Gastroesophageal sphincter (tissue), 3 donors: ENCODE data around the gene EXOC4.

Experiments
- CTCF ChIP-seq, 4 experiments: fragments of 200-600 bp in 2 of 4; fragments of 450-650 bp in 2 of 4; sonication (generic) in 1 of 4; IDR thresholded peaks; one replicate each; pipeline ENCODE4 v1.5.1; 2017 to 2019; ENCODE audit warnings: antibody characterized with exemption in 4 of 4, mild to moderate bottlenecking in 2 of 4, moderate library complexity in 2 of 4
- EP300 ChIP-seq: sonication (generic); formaldehyde crosslinking; IDR thresholded peaks from one replicate; pipeline ENCODE4 v1.6.1; 2017; ENCODE audit warnings: antibody characterized with exemption, mild to moderate bottlenecking
- POLR2A ChIP-seq, 2 donors: fragments of 450-650 bp; IDR thresholded peaks; one replicate each; pipeline ENCODE4 v1.6.1; 2017; ENCODE audit warnings: antibody characterized with exemption in 2 of 2, mild to moderate bottlenecking in 2 of 2, moderate library complexity in 1 of 2
- POLR2AphosphoS5 ChIP-seq: sonication (generic); formaldehyde crosslinking; IDR thresholded peaks from one replicate; pipeline ENCODE4 v1.6.1; 2017; ENCODE audit warnings: antibody characterized with exemption

- TF ChIP-seq POLR2AphosphoS5 (no peak), CTCF (IDR thresholded peaks at IDR 0.05) (no peak), POLR2A (IDR thresholded peaks at IDR 0.05) (no peak), EP300 (no peak)
Measured at GRCh38 chr7:133753513-133753912, 500.6 kb downstream of the EXOC4 start.
